ENCODE measurements around the gene NEU2. TPM values are rescaled to one million over a fixed set of nuclear protein-coding genes. Genes with fewer than 3 reads are reported as not detected.

NEU2 gene
- total RNA-seq, 1 donor from 2014 or later = not detected

- H3K9me3 Mint-ChIP-seq (ENCODE audit: unreplicated experiment) = no peaks in the 10 kb centered on the region
- no peak for DNase-seq (ENCODE audit: low spot score)
- no peaks in the 10 kb centered on the region for H3K36me3 Mint-ChIP-seq (ENCODE audit: low read depth, unreplicated experiment)
- H3K27ac Mint-ChIP-seq (ENCODE audit: unreplicated experiment) = no peak overlapping the region
- no peaks in the 10 kb centered on the region for H3K27me3 Mint-ChIP-seq (ENCODE audit: unreplicated experiment)
- TF ChIP-seq CTCF (IDR thresholded peaks at IDR 0.05; ENCODE audit: unreplicated experiment) = no peak
- peaks cover 3% of the 10 kb centered on the region for H3K4me1 Mint-ChIP-seq (ENCODE audit: unreplicated experiment)
- no peak overlapping the region for H3K4me3 Mint-ChIP-seq (ENCODE audit: unreplicated experiment)
These were observed 46.3 kb upstream of the NEU2 start for GRCh38 chr2:232986155-232986554.

GRCh38 chr2:232993231-232993821, 39.1 kb upstream of the NEU2 start:
- Mint-ChIP-seq H3K4me1 (ENCODE audit: unreplicated experiment) (no peaks in the 10 kb centered on the region), H3K4me3 (ENCODE audit: unreplicated experiment) (no peak overlapping the region), H3K9me3 (ENCODE audit: unreplicated experiment) (no peaks in the 10 kb centered on the region), H3K27ac (ENCODE audit: unreplicated experiment) (no peak overlapping the region), H3K36me3 (ENCODE audit: low read depth, unreplicated experiment) (no peaks in the 10 kb centered on the region), H3K27me3 (ENCODE audit: unreplicated experiment) (peaks cover 4% of the 10 kb centered on the region)
- TF ChIP-seq CTCF (IDR thresholded peaks at IDR 0.05; ENCODE audit: unreplicated experiment) = no peak
- DNase-seq (ENCODE audit: low spot score) = no peak

- TF ChIP-seq CTCF (IDR thresholded peaks at IDR 0.05; ENCODE audit: unreplicated experiment) = no peak
- no peaks in the 10 kb centered on the region for H3K4me1 Mint-ChIP-seq (ENCODE audit: unreplicated experiment)
- no peak overlapping the region for H3K4me3 Mint-ChIP-seq (ENCODE audit: unreplicated experiment)
- no peak overlapping the region for H3K27ac Mint-ChIP-seq (ENCODE audit: unreplicated experiment)
- peaks cover 4% of the 10 kb centered on the region for H3K27me3 Mint-ChIP-seq (ENCODE audit: unreplicated experiment)
- H3K36me3 Mint-ChIP-seq (ENCODE audit: low read depth, unreplicated experiment) = no peaks in the 10 kb centered on the region
- no peak for DNase-seq (ENCODE audit: low spot score)
- no peaks in the 10 kb centered on the region for H3K9me3 Mint-ChIP-seq (ENCODE audit: unreplicated experiment)
These were observed 38.0 kb upstream of the NEU2 start for GRCh38 chr2:232994446-232994845.

GRCh38 chr2:232997749-232998665, 34.5 kb upstream of the NEU2 start:
- Mint-ChIP-seq H3K27ac (ENCODE audit: unreplicated experiment) (no peak overlapping the region), H3K4me1 (ENCODE audit: unreplicated experiment) (no peaks in the 10 kb centered on the region), H3K27me3 (ENCODE audit: unreplicated experiment) (peaks cover 4% of the 10 kb centered on the region), H3K9me3 (ENCODE audit: unreplicated experiment) (no peaks in the 10 kb centered on the region), H3K36me3 (ENCODE audit: low read depth, unreplicated experiment) (no peaks in the 10 kb centered on the region), H3K4me3 (ENCODE audit: unreplicated experiment) (no peak overlapping the region)
- DNase-seq (ENCODE audit: low spot score) = no peak
- no peak for TF ChIP-seq CTCF (IDR thresholded peaks at IDR 0.05; ENCODE audit: unreplicated experiment)

GRCh38 chr2:232998666-232998985, 33.8 kb upstream of the NEU2 start:
- DNase-seq (ENCODE audit: low spot score) = no peak
- no peak overlapping the region for H3K4me3 Mint-ChIP-seq (ENCODE audit: unreplicated experiment)

More at GRCh38 chr2:232998666-232998985, 33.8 kb upstream of the NEU2 start:
- H3K27ac Mint-ChIP-seq (ENCODE audit: unreplicated experiment) = no peak overlapping the region
- no peaks in the 10 kb centered on the region for H3K36me3 Mint-ChIP-seq (ENCODE audit: low read depth, unreplicated experiment)
- no peaks in the 10 kb centered on the region for H3K9me3 Mint-ChIP-seq (ENCODE audit: unreplicated experiment)
- TF ChIP-seq CTCF (IDR thresholded peaks at IDR 0.05; ENCODE audit: unreplicated experiment) = no peak
- peaks cover 4% of the 10 kb centered on the region for H3K27me3 Mint-ChIP-seq (ENCODE audit: unreplicated experiment)
- no peaks in the 10 kb centered on the region for H3K4me1 Mint-ChIP-seq (ENCODE audit: unreplicated experiment)
